Measurements from ENCODE around the gene CAMTA1.
A peak's percentile ranks its signal among the peaks of the same experiment; 100 is the strongest.

The CAMTA1 gene

GRCh38 chr1:7538033-7538432 is 752.8 kb downstream of the CAMTA1 start (continued):
- no peak for TF ChIP-seq IKZF3 (tag by site-specific recombination; IDR thresholded peaks at IDR 0.05)
- no peak for TF ChIP-seq ZNF311 (tag by site-specific recombination; IDR thresholded peaks at IDR 0.05; ENCODE audit: borderline replicate concordance)
- no peak for TF ChIP-seq WT1 (tag by site-specific recombination; IDR thresholded peaks at IDR 0.05)
- no peak for TF ChIP-seq ZNF202 (tag by site-specific recombination; IDR thresholded peaks at IDR 0.05; ENCODE audit: borderline replicate concordance)
- no peak for TF ChIP-seq BCL11B (tag by site-specific recombination; IDR thresholded peaks at IDR 0.05; ENCODE audit: low read depth)
- TF ChIP-seq MEIS1 (CRISPR knock-in tag; IDR thresholded peaks at IDR 0.05; ENCODE audit: borderline replicate concordance), result no peak
- no peak for TF ChIP-seq ZNF223 (tag by site-specific recombination; IDR thresholded peaks at IDR 0.05)
- TF ChIP-seq ZNF747 (tag by site-specific recombination; IDR thresholded peaks at IDR 0.05), result no peak
- no peak for TF ChIP-seq ZNF561 (tag by site-specific recombination; IDR thresholded peaks at IDR 0.05; ENCODE audit: borderline replicate concordance)
- TF ChIP-seq ZSCAN30 (tag by site-specific recombination; IDR thresholded peaks at IDR 0.05), result no peak
- TF ChIP-seq ZNF169 (tag by site-specific recombination; IDR thresholded peaks at IDR 0.05), result no peak
- no peak for TF ChIP-seq ZNF701 (tag by site-specific recombination; IDR thresholded peaks at IDR 0.05)
- no peak for TF ChIP-seq ZBTB1 (tag by site-specific recombination; IDR thresholded peaks at IDR 0.05)
- no peak for TF ChIP-seq ZNF292 (tag by site-specific recombination; IDR thresholded peaks at IDR 0.05; ENCODE audit: borderline replicate concordance, low read depth)
- TF ChIP-seq ZNF335 (tag by site-specific recombination; conservative IDR thresholded peaks at IDR 0.05), result no peak
- no peak for TF ChIP-seq ZNF354C (tag by site-specific recombination; IDR thresholded peaks at IDR 0.05; ENCODE audit: borderline replicate concordance, low read depth)
- no peak for TF ChIP-seq ZNF664 (tag by site-specific recombination; IDR thresholded peaks at IDR 0.05)
- TF ChIP-seq ZNF549 (tag by site-specific recombination; IDR thresholded peaks at IDR 0.05), result no peak
- no peak for TF ChIP-seq ZNF146 (tag by site-specific recombination; IDR thresholded peaks at IDR 0.05)
- TF ChIP-seq ZNF830 (tag by site-specific recombination; IDR thresholded peaks at IDR 0.05; ENCODE audit: low read depth), result no peak
- peak; percentile 97 for TF ChIP-seq TRIM28 (IDR thresholded peaks at IDR 0.05; ENCODE audit: borderline replicate concordance, low read length)
- TF ChIP-seq ZNF112 (tag by site-specific recombination; IDR thresholded peaks at IDR 0.05), result no peak
- no peak for TF ChIP-seq PRDM1 (tag by site-specific recombination; IDR thresholded peaks at IDR 0.05)
- no peak for TF ChIP-seq HOXA7 (CRISPR knock-in tag; IDR thresholded peaks at IDR 0.05; ENCODE audit: borderline replicate concordance)
- no peak for TF ChIP-seq ZNF416 (tag by site-specific recombination; IDR thresholded peaks at IDR 0.05)
- no peak for TF ChIP-seq ZNF449 (tag by site-specific recombination; IDR thresholded peaks at IDR 0.05)
- TF ChIP-seq ZNF221 (tag by site-specific recombination; IDR thresholded peaks at IDR 0.05; ENCODE audit: borderline replicate concordance), result no peak
- no peak for TF ChIP-seq ZBTB11 (tag by site-specific recombination; conservative IDR thresholded peaks at IDR 0.05; ENCODE audit: low read depth)
- 0 out of 2 replicates have a peak, but pooled peaks have one; percentile 17 for TF ChIP-seq RBAK (tag by site-specific recombination; IDR thresholded peaks at IDR 0.05)
- no peak for TF ChIP-seq ZBTB7A (tag by site-specific recombination; IDR thresholded peaks at IDR 0.05; ENCODE audit: low read depth)
- peak; percentile 60; the same call in 1 of the 2 replicates for TF ChIP-seq ZNF391 (tag by site-specific recombination; IDR thresholded peaks at IDR 0.05; ENCODE audit: borderline replicate concordance, low read depth)
- peak; percentile 82 for TF ChIP-seq ZNF324 (tag by site-specific recombination; IDR thresholded peaks at IDR 0.05)
- no peak for TF ChIP-seq ZSCAN5A (tag by site-specific recombination; IDR thresholded peaks at IDR 0.05)
- TF ChIP-seq ZBTB6 (tag by site-specific recombination; IDR thresholded peaks at IDR 0.05), result no peak
- no peak for TF ChIP-seq ZNF114 (tag by site-specific recombination; IDR thresholded peaks at IDR 0.05)
- TF ChIP-seq ZNF76 (tag by site-specific recombination; IDR thresholded peaks at IDR 0.05; ENCODE audit: borderline replicate concordance, low read depth), result no peak
- peak; percentile 85 for TF ChIP-seq SETDB1 (IDR thresholded peaks at IDR 0.05; ENCODE audit: insufficient read length, low read length)

Data from HEK293 (cell line).